HEK293T (cell line): ENCODE data around the gene NFAT5.

ENCODE experiments used
- ARNT ChIP-seq: fragments of 450-650 bp; IDR thresholded peaks from 2 replicates; pipeline ENCODE4 v1.6.1; 2017; ENCODE audit warnings: mild to moderate bottlenecking
- BHLHE40 ChIP-seq: fragments of 450-650 bp; IDR thresholded peaks from 2 replicates; pipeline ENCODE4 v1.6.1; 2016; ENCODE audit warnings: mild to moderate bottlenecking, moderate library complexity, borderline replicate concordance
- FOXA1 ChIP-seq: fragments of 450-650 bp; IDR thresholded peaks from 2 replicates; pipeline ENCODE4 v1.6.1; 2016; ENCODE audit warnings: mild to moderate bottlenecking
- FOXK2 ChIP-seq: fragments of 450-650 bp; IDR thresholded peaks from 2 replicates; pipeline ENCODE4 v1.6.1; 2016; ENCODE audit warnings: mild to moderate bottlenecking
- LEF1 ChIP-seq: fragments of 450-650 bp; IDR thresholded peaks from 2 replicates; pipeline ENCODE4 v1.6.1; 2017; ENCODE audit warnings: mild to moderate bottlenecking, borderline replicate concordance
- NFRKB ChIP-seq: fragments of 450-650 bp; IDR thresholded peaks from 2 replicates; pipeline ENCODE4 v1.6.1; 2016; ENCODE audit warnings: mild to moderate bottlenecking, moderate library complexity
- SP1 ChIP-seq: fragments of 450-650 bp; IDR thresholded peaks from 2 replicates; pipeline ENCODE4 v1.6.1; 2017
- SUZ12 ChIP-seq: fragments of 450-650 bp; IDR thresholded peaks from 2 replicates; pipeline ENCODE4 v1.6.1; 2016; ENCODE audit warnings: mild to moderate bottlenecking
- TF ChIP-seq, protein P1 (sequence below): fragments of 450-650 bp; IDR thresholded peaks from 2 replicates; pipeline ENCODE4 v1.6.1; 2016

DNA sequence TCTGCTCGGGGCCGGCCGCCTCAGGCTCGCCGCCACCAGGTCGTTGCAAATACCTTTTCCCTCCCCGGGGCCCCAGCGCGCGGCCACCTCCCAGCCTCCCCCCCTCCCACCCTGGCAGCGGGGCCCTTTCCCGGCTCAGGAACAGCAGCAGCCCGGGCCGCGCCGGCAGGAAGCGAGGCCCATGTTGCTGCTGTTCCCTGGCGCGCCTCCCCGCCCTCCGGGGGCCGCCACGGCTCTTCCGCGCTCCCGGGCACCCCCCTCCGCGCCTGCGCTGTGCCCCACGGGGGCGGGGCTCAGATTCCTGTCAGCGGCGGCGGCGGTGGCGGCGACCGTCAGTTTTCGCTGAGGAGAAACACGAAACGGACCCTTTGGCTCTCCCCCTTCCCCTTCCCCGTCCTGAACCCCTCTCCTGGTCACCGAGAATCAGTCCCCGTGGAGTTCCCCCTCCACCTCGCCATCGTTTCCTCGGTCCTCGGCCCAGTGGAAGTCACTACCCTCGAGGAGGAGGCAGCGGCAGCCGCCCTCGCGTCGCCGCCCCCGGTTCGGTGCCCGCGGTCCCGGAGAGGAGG lies at the start of gene NFAT5:
- TF ChIP-seq FOXK2, result no peak
- TF ChIP-seq BHLHE40, result no peak
- TF ChIP-seq, protein P1, sequence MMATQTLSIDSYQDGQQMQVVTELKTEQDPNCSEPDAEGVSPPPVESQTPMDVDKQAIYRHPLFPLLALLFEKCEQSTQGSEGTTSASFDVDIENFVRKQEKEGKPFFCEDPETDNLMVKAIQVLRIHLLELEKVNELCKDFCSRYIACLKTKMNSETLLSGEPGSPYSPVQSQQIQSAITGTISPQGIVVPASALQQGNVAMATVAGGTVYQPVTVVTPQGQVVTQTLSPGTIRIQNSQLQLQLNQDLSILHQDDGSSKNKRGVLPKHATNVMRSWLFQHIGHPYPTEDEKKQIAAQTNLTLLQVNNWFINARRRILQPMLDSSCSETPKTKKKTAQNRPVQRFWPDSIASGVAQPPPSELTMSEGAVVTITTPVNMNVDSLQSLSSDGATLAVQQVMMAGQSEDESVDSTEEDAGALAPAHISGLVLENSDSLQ, result no peak
- TF ChIP-seq SUZ12, result no peak
- no peak for TF ChIP-seq NFRKB
- TF ChIP-seq SP1, result no peak
- TF ChIP-seq FOXA1, result no peak
- no peak for TF ChIP-seq LEF1
- peak; percentile 60; the same call in 1 of the 2 replicates for TF ChIP-seq ARNT
